ENCODE data around the gene VTN. TPM values are rescaled to one million over a fixed set of nuclear protein-coding genes. Genes with fewer than 3 reads are reported as not detected.

Gene VTN
- total and polyA plus RNA-seq, 10 donors, result 0.84 to 4.0 (median 1.6) TPM

- WGBS, 5 donors, result 15 to 38% (median 19%) methylated on average over 4 to 29 of the region's 29 CpGs
- no peak for TF ChIP-seq POLR2AphosphoS5 (IDR thresholded peaks at IDR 0.05)
- TF ChIP-seq POLR2A (IDR thresholded peaks at IDR 0.05), result no peak
- TF ChIP-seq, protein P1, sequence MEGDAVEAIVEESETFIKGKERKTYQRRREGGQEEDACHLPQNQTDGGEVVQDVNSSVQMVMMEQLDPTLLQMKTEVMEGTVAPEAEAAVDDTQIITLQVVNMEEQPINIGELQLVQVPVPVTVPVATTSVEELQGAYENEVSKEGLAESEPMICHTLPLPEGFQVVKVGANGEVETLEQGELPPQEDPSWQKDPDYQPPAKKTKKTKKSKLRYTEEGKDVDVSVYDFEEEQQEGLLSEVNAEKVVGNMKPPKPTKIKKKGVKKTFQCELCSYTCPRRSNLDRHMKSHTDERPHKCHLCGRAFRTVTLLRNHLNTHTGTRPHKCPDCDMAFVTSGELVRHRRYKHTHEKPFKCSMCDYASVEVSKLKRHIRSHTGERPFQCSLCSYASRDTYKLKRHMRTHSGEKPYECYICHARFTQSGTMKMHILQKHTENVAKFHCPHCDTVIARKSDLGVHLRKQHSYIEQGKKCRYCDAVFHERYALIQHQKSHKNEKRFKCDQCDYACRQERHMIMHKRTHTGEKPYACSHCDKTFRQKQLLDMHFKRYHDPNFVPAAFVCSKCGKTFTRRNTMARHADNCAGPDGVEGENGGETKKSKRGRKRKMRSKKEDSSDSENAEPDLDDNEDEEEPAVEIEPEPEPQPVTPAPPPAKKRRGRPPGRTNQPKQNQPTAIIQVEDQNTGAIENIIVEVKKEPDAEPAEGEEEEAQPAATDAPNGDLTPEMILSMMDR (IDR thresholded peaks at IDR 0.05 in 8 of 11, conservative IDR thresholded peaks at IDR 0.05 in 3 of 11), result no peak
- Histone ChIP-seq H3K36me3 (peaks cover 0 to 29% (median 23%) of the 10 kb centered on the region in 6 donors), H3K9me3 (no peaks in the 10 kb centered on the region), H3K4me1 (peaks cover 10 to 58% (median 32%) of the 10 kb centered on the region in 6 donors), H3K4me3 (peak overlapping the region; percentile 42 to 82 (median 52)), H3K27me3 (replicated peaks in 1 of 7) (peaks cover 0 to 28% (median 0%) of the 10 kb centered on the region in 7 donors), H3K27ac (peak overlapping the region in 5 of 8 donors; percentile 1 to 73 (median 63))
- intact Hi-C loops (cut with DNase I; ENCODE audit: low total_unique reads), result no loop called here
- DNase-seq, result peak; percentile 84
These were observed 14.9 kb upstream of the VTN start for GRCh38 chr17:28385037-28385400.

DNA sequence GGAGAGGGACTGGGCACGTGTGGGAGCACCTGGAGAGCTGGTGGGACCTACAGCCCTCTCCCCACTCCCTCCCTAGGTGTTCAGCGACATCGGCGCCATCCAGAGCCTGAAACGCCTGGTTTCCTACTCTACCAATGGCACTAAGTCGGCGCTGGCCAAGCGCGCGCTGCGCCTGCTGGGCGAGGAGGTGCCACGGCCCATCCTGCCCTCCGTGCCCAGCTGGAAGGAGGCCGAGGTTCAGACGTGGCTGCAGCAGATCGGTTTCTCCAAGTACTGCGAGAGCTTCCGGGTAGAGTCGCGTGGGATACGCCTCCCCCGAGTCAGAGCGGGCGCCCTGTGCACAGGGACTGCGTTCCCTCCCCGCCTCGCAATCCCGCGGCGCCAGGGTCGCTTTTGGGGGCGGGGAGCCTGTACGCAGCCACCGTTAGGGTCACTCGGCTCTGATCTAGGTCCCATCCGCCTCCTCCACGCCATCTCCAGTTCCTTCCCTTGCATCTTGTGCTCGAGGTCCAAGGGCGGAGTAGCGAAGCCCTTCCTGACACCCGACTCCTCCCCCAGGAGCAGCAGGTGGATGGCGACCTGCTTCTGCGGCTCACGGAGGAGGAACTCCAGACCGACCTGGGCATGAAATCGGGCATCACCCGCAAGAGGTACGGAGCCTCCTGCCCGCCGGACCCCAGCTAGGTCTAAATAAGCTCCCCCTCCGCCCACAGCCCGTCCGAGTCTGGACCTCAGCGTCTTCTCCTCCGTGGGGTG lies 14.4 kb upstream of the VTN start:
- Histone ChIP-seq H3K9me3 (no peaks in the 10 kb centered on the region), H3K4me1 (peaks cover 10 to 58% (median 32%) of the 10 kb centered on the region in 6 donors), H3K27me3 (replicated peaks in 1 of 7) (peaks cover 0 to 28% (median 0%) of the 10 kb centered on the region in 7 donors), H3K4me3 (peak overlapping the region; percentile 42 to 82 (median 52)), H3K27ac (peak overlapping the region in 6 of 8 donors; percentile 1 to 73 (median 60)), H3K36me3 (peaks cover 0 to 24% (median 17%) of the 10 kb centered on the region in 6 donors)
- TF ChIP-seq POLR2A (IDR thresholded peaks at IDR 0.05), result no peak
- TF ChIP-seq POLR2AphosphoS5 (IDR thresholded peaks at IDR 0.05), result peak; percentile 70 to 85 (median 79)
- TF ChIP-seq, protein P1 (IDR thresholded peaks at IDR 0.05 in 8 of 11, conservative IDR thresholded peaks at IDR 0.05 in 3 of 11), result no peak
- DNase-seq, result peak; percentile 90
- intact Hi-C loops (cut with DNase I; ENCODE audit: low total_unique reads), result no loop called here
- WGBS, 5 donors, result 4 to 12% (median 6%) methylated on average over 37 to 56 of the region's 56 CpGs

DNA sequence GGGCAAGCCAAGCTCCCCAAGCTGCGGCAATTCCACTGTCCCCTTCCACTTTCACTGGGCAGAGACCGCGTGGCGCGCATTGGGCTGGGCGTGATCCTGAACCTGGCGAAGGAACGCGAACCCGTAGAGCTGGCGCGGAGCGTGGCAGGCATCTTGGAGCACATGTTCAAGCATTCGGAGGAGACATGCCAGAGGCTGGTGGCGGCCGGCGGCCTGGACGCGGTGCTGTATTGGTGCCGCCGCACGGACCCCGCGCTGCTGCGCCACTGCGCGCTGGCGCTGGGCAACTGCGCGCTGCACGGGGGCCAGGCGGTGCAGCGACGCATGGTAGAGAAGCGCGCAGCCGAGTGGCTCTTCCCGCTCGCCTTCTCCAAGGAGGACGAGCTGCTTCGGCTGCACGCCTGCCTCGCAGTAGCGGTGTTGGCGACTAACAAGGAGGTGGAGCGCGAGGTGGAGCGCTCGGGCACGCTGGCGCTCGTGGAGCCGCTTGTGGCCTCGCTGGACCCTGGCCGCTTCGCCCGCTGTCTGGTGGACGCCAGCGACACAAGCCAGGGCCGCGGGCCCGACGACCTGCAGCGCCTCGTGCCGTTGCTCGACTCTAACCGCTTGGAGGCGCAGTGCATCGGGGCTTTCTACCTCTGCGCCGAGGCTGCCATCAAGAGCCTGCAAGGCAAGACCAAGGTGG lies 11.2 kb upstream of the VTN start:
- H3K36me3 ChIP-seq, result peaks cover 0 to 7% (median 0%) of the 10 kb centered on the region in 6 donors
- intact Hi-C loops (cut with DNase I; ENCODE audit: low total_unique reads), result no loop called here
- 24 to 36% (median 31%) methylated on average over 4 to 72 of the region's 72 CpGs for WGBS, 5 donors
- peaks cover 0 to 28% (median 0%) of the 10 kb centered on the region in 7 donors for H3K27me3 ChIP-seq (replicated peaks in 1 of 7)
- peaks cover 10 to 51% (median 32%) of the 10 kb centered on the region in 6 donors for H3K4me1 ChIP-seq
- H3K27ac ChIP-seq, result no peak overlapping the region
- peak overlapping the region in 4 of 8 donors; percentile 3 to 41 (median 17) for H3K4me3 ChIP-seq
- no peaks in the 10 kb centered on the region for H3K9me3 ChIP-seq
- TF ChIP-seq POLR2A (IDR thresholded peaks at IDR 0.05) (no peak), POLR2AphosphoS5 (IDR thresholded peaks at IDR 0.05) (peak in 2 of 3 donors; percentile 32 to 58)
- TF ChIP-seq, protein P1 (IDR thresholded peaks at IDR 0.05 in 8 of 11, conservative IDR thresholded peaks at IDR 0.05 in 3 of 11), result peak in 5 of 11 experiments; percentile 10 to 40 (median 26)
- DNase-seq, result no peak
